ENCODE data around the gene SLC17A4. TPM values are rescaled to one million over a fixed set of nuclear protein-coding genes. Genes with fewer than 3 reads are reported as not detected.

Gene SLC17A4
- total and polyA plus RNA-seq, 9 donors: 0.04 to 1.5 (median 0.28) TPM; not detected in 6

DNA sequence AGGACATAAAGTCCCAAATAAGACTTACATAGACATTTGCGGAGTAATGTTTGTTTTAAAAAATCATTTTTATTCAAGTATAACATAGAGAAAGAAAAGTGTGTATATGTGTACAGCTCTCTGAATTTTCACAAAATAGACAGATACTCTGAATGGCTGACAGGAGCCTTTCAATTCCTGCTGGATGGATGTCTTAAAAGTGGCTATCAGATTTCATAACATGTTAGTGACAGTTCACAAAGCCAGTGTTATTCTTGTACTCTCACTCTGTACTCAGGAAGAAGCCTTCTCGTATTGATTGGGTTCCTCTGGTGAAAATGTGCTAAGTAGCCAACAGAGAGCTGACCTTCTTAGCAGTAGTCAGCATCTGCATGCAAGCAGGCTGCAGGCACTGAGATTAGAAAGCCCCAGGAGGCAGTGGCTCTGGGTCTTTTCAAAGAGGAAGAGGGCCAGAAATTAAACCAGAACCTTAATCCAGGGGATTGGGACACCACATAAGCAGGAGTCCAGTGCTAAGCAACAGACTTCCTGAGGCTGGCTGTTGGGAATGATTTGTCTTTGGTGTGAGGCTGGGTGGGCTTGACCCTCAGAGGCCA lies 19.7 kb downstream of the SLC17A4 start:
- no peak overlapping the region for H3K27ac ChIP-seq (ENCODE audit: low read length)
- H3K27me3 ChIP-seq (ENCODE audit: control insufficient read depth, insufficient read depth, low read length): no peaks in the 10 kb centered on the region
- H3K9me3 ChIP-seq (replicated peaks; ENCODE audit: control insufficient read depth, low read depth, low read length): no peaks in the 10 kb centered on the region
- H3K4me3 ChIP-seq (ENCODE audit: low read length): no peak overlapping the region
- WGBS (ENCODE audit: insufficient coverage): no CpG with 5 or more reads among the region's 2 CpGs
- H3K36me3 ChIP-seq (ENCODE audit: control insufficient read depth, insufficient read depth, low read length): no peaks in the 10 kb centered on the region
- H3K4me1 ChIP-seq (ENCODE audit: control insufficient read depth, insufficient read depth, low read length): no peaks in the 10 kb centered on the region
- no peak for DNase-seq

GRCh38 chr6:25777031-25777430 lies 22.5 kb downstream of the SLC17A4 start:
- Histone ChIP-seq H3K36me3 (ENCODE audit: control insufficient read depth, insufficient read depth, low read length) (no peaks in the 10 kb centered on the region), H3K27ac (ENCODE audit: low read length) (no peak overlapping the region), H3K27me3 (ENCODE audit: control insufficient read depth, insufficient read depth, low read length) (no peaks in the 10 kb centered on the region), H3K4me1 (ENCODE audit: control insufficient read depth, insufficient read depth, low read length) (no peaks in the 10 kb centered on the region), H3K4me3 (ENCODE audit: low read length) (no peak overlapping the region), H3K9me3 (replicated peaks; ENCODE audit: control insufficient read depth, low read depth, low read length) (no peaks in the 10 kb centered on the region)
- DNase-seq: no peak
- no CpG with 5 or more reads among the region's 2 CpGs for WGBS (ENCODE audit: insufficient coverage)

DNA sequence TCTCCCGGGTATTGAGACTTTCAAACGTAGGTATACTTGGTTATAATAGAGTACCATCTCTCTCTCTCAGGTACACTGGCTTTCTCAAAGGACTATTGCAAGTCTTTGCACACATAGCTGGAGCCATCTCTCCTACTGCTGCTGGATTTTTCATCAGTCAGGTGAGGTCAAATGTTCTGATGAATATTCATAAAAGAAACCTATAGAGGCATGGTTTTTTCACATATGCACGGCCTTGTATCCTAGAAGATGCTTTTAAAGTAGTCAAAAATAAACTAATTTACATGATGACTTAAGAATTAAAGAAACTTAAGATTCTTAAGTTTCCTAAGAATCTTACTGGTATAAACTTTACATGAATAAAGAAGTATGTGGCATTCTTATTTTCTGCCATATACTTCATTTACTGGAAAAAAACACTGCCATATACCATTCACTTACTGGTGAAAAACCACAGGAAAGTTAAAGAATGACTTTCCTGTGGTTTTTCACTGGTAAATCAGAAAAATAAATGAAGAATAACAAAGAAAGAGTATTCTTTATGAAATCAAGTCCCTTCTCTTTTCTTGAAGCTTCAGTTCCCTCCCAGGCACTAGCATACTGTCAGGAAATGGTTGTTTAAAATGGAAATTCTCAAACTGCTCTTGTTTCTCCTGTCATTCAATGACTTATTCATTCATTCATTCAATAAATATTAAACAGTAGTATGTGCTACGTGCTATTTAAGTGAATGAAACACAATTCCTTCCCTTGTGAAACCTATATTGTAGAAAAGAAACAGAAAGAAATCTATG lies 23.5 kb downstream of the SLC17A4 start:
- Histone ChIP-seq H3K4me1 (ENCODE audit: control insufficient read depth, insufficient read depth, low read length) (no peaks in the 10 kb centered on the region), H3K27me3 (ENCODE audit: control insufficient read depth, insufficient read depth, low read length) (no peaks in the 10 kb centered on the region), H3K36me3 (ENCODE audit: control insufficient read depth, insufficient read depth, low read length) (no peaks in the 10 kb centered on the region), H3K27ac (ENCODE audit: low read length) (no peak overlapping the region), H3K4me3 (ENCODE audit: low read length) (no peak overlapping the region), H3K9me3 (replicated peaks; ENCODE audit: control insufficient read depth, low read depth, low read length) (no peaks in the 10 kb centered on the region)
- no peak for DNase-seq
- WGBS (ENCODE audit: insufficient coverage): no CpG with 5 or more reads among the region's 4 CpGs

GRCh38 chr6:25781134-25781533 lies 26.6 kb downstream of the SLC17A4 start:
- no peaks in the 10 kb centered on the region for H3K27me3 ChIP-seq (ENCODE audit: control insufficient read depth, insufficient read depth, low read length)
- H3K9me3 ChIP-seq (replicated peaks; ENCODE audit: control insufficient read depth, low read depth, low read length): no peaks in the 10 kb centered on the region
- H3K27ac ChIP-seq (ENCODE audit: low read length): no peak overlapping the region
- DNase-seq: no peak
- no peaks in the 10 kb centered on the region for H3K4me1 ChIP-seq (ENCODE audit: control insufficient read depth, insufficient read depth, low read length)
- H3K4me3 ChIP-seq (ENCODE audit: low read length): no peak overlapping the region
- no peaks in the 10 kb centered on the region for H3K36me3 ChIP-seq (ENCODE audit: control insufficient read depth, insufficient read depth, low read length)
- WGBS (ENCODE audit: insufficient coverage): 100% methylated on average over 1 of the region's 1 CpG

GRCh38 chr6:25787428-25787827 lies 32.9 kb downstream of the SLC17A4 start:
- Histone ChIP-seq H3K4me1 (ENCODE audit: control insufficient read depth, insufficient read depth, low read length) (no peaks in the 10 kb centered on the region), H3K36me3 (ENCODE audit: control insufficient read depth, insufficient read depth, low read length) (no peaks in the 10 kb centered on the region), H3K4me3 (ENCODE audit: low read length) (no peak overlapping the region), H3K27ac (ENCODE audit: low read length) (no peak overlapping the region), H3K9me3 (replicated peaks; ENCODE audit: control insufficient read depth, low read depth, low read length) (no peaks in the 10 kb centered on the region), H3K27me3 (ENCODE audit: control insufficient read depth, insufficient read depth, low read length) (no peaks in the 10 kb centered on the region)
- 100% methylated on average over 1 of the region's 2 CpGs for WGBS (ENCODE audit: insufficient coverage)
- no peak for DNase-seq

- no peaks in the 10 kb centered on the region for H3K27me3 ChIP-seq (ENCODE audit: control insufficient read depth, insufficient read depth, low read length)
- no peaks in the 10 kb centered on the region for H3K36me3 ChIP-seq (ENCODE audit: control insufficient read depth, insufficient read depth, low read length)
- peak; percentile 14 for DNase-seq
- no peak overlapping the region for H3K27ac ChIP-seq (ENCODE audit: low read length)
- H3K4me3 ChIP-seq (ENCODE audit: low read length): no peak overlapping the region
- 82% methylated on average over 4 of the region's 4 CpGs for WGBS (ENCODE audit: insufficient coverage)
- H3K9me3 ChIP-seq (replicated peaks; ENCODE audit: control insufficient read depth, low read depth, low read length): no peaks in the 10 kb centered on the region
- no peaks in the 10 kb centered on the region for H3K4me1 ChIP-seq (ENCODE audit: control insufficient read depth, insufficient read depth, low read length)
Observed at GRCh38 chr6:25788305-25788922, 33.9 kb downstream of the SLC17A4 start.

DNA sequence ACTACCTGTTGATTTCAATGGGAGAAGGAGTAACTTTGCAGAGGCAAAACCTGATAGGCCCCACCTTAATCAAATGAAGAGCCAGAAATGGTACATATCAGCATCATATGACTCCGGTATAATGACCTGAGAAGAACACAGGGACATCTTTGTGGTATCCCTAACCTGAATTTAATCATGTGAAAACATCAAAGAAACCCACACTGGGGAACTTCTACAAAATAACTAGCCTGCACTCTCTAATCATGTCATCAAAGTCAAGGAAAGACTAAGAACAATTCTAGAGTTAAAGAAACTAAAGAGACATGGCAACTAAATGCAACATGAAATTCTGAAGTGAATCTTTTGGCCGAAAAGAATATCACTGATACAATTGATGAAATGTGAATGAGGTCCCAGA lies 34.9 kb downstream of the SLC17A4 start:
- no peak overlapping the region for H3K4me3 ChIP-seq (ENCODE audit: low read length)
- no peaks in the 10 kb centered on the region for H3K9me3 ChIP-seq (replicated peaks; ENCODE audit: control insufficient read depth, low read depth, low read length)
- no peaks in the 10 kb centered on the region for H3K4me1 ChIP-seq (ENCODE audit: control insufficient read depth, insufficient read depth, low read length)
- WGBS (ENCODE audit: insufficient coverage): 94% methylated on average over 2 of the region's 2 CpGs
- no peak overlapping the region for H3K27ac ChIP-seq (ENCODE audit: low read length)
- DNase-seq: no peak
- no peaks in the 10 kb centered on the region for H3K36me3 ChIP-seq (ENCODE audit: control insufficient read depth, insufficient read depth, low read length)
- H3K27me3 ChIP-seq (ENCODE audit: control insufficient read depth, insufficient read depth, low read length): no peaks in the 10 kb centered on the region

- no peak for DNase-seq
- H3K9me3 ChIP-seq (replicated peaks; ENCODE audit: control insufficient read depth, low read depth, low read length): no peaks in the 10 kb centered on the region
- WGBS (ENCODE audit: insufficient coverage): 88% methylated on average over 4 of the region's 4 CpGs
- H3K27me3 ChIP-seq (ENCODE audit: control insufficient read depth, insufficient read depth, low read length): no peaks in the 10 kb centered on the region
- H3K4me1 ChIP-seq (ENCODE audit: control insufficient read depth, insufficient read depth, low read length): no peaks in the 10 kb centered on the region
- no peaks in the 10 kb centered on the region for H3K36me3 ChIP-seq (ENCODE audit: control insufficient read depth, insufficient read depth, low read length)
- no peak overlapping the region for H3K27ac ChIP-seq (ENCODE audit: low read length)
- H3K4me3 ChIP-seq (ENCODE audit: low read length): no peak overlapping the region
Observed at GRCh38 chr6:25792016-25792415, 37.5 kb downstream of the SLC17A4 start.

DNA sequence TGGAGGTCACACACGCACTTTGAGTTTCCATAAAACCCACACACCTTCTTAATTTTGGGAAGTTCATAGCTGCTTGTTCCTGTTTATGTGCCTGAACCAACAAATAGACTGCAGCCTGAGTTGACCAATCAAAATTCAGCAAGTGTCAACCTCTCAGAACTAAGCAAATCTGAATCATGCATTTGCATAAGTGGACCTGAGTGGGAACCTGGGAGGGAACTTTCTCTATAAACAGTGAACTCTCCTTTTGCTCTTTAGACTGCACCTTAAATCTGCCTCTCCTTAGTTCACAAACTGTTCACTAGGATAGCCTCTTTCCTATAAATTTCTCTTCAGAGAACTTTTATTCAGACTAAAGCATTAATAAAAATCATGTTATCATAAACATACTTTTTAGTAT lies 39.4 kb downstream of the SLC17A4 start:
- H3K27ac ChIP-seq (ENCODE audit: low read length): no peak overlapping the region
- H3K36me3 ChIP-seq (ENCODE audit: control insufficient read depth, insufficient read depth, low read length): no peaks in the 10 kb centered on the region
- H3K4me3 ChIP-seq (ENCODE audit: low read length): no peak overlapping the region
- no peaks in the 10 kb centered on the region for H3K9me3 ChIP-seq (replicated peaks; ENCODE audit: control insufficient read depth, low read depth, low read length)
- H3K27me3 ChIP-seq (ENCODE audit: control insufficient read depth, insufficient read depth, low read length): no peaks in the 10 kb centered on the region
- H3K4me1 ChIP-seq (ENCODE audit: control insufficient read depth, insufficient read depth, low read length): no peaks in the 10 kb centered on the region
- no peak for DNase-seq
- WGBS (ENCODE audit: insufficient coverage): 40% methylated on average over 1 of the region's 1 CpG

DNA sequence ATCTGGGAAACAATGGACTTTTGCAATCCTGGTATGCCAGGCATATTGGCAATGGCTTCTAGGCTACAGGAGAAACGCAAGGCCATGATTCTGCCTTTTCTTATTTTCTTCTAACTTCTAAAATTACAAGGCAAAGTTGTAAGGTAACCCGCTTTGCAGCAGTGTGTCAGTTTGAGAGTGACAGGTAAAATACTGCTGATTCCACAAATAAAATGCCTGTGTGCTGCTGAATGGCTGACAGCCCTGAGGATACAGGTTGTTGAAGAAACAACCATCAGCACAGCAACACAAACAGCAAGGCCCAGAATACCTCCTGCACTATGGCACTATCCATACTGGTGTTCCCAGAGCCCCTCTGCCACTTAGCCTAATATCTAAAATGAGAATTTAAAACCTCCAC lies 40.2 kb downstream of the SLC17A4 start:
- no CpG with 5 or more reads among the region's 2 CpGs for WGBS (ENCODE audit: insufficient coverage)

More for the DNA sequence above, 40.2 kb downstream of the SLC17A4 start:
- no peaks in the 10 kb centered on the region for H3K36me3 ChIP-seq (ENCODE audit: control insufficient read depth, insufficient read depth, low read length)
- no peak overlapping the region for H3K4me3 ChIP-seq (ENCODE audit: low read length)
- DNase-seq: no peak
- H3K9me3 ChIP-seq (replicated peaks; ENCODE audit: control insufficient read depth, low read depth, low read length): no peaks in the 10 kb centered on the region
- H3K27ac ChIP-seq (ENCODE audit: low read length): no peak overlapping the region
- H3K4me1 ChIP-seq (ENCODE audit: control insufficient read depth, insufficient read depth, low read length): no peaks in the 10 kb centered on the region
- H3K27me3 ChIP-seq (ENCODE audit: control insufficient read depth, insufficient read depth, low read length): no peaks in the 10 kb centered on the region

All from muscle of leg (tissue), 11 donors.